ENCODE measurements around the gene PAPPA. TPM values are rescaled to one million over a fixed set of nuclear protein-coding genes. Genes with fewer than 3 reads are reported as not detected.

Gene PAPPA
- total RNA-seq, 1 experiment from 2014 or later, result 0.17 TPM

DNA sequence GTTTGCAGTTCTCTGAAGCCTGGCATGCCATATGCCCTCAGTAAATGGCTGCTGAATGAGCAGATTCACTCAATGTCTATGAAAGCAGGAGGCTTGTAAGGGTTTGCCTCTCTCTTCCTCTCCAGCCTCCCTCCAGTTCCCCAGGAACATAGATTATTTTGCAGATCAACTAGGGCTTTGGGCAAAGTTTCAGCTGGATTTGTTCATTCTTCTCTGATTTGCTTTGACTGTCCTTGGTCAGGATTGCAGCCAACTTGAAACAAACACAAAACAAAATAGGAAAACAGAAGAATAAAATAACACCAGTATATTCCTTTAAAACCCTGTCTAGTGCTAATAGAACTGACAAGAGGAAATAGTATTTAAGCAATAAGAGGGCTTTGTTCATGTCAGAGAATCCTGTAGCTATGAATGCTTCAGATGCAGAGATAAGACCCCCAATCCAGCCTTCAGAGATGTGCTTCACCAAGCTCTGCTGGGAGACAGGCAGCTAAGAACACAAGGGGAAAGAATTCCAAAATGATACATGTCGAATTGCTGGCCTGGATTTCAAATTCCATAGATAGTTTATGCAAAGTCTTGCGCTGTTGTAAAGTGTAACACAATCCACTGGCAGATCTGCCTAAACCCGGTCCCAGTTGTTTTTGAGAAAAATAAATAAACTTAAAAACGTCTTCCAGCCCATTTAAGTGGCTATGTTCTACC is 174.3 kb downstream of the PAPPA start:
- no CpG with 5 or more reads among the region's 4 CpGs for WGBS (ENCODE audit: extremely low coverage, insufficient read length, low lambda C conversion rate)
- Histone ChIP-seq H4K8ac (replicated peaks; ENCODE audit: insufficient read length, low read depth, low read length) (no peak overlapping the region), H3K79me1 (ENCODE audit: insufficient read depth, low read depth, low read length, poor library complexity, severe bottlenecking) (no peaks in the 10 kb centered on the region), H2BK15ac (ENCODE audit: low read depth, low read length) (no peak overlapping the region), H2BK120ac (ENCODE audit: low read depth, low read length, poor library complexity, severe bottlenecking) (no peak overlapping the region), H3K9ac (ENCODE audit: extremely low read depth, insufficient read length, low read length) (no peak overlapping the region), H4K20me1 (ENCODE audit: control insufficient read depth, insufficient read depth, insufficient read length) (no peaks in the 10 kb centered on the region), H3K23me2 (ENCODE audit: insufficient read length, low read depth, low read length, poor library complexity, severe bottlenecking) (no peaks in the 10 kb centered on the region), H4K5ac (ENCODE audit: insufficient read length, low read depth, low read length) (no peak overlapping the region), H2BK5ac (ENCODE audit: insufficient read length, low read length) (no peak overlapping the region), H3K23ac (ENCODE audit: insufficient read length, low read depth, low read length) (no peak overlapping the region), H3K14ac (ENCODE audit: insufficient read depth, low read length) (no peak overlapping the region), H3K4me2 (ENCODE audit: insufficient read depth, insufficient read length, low read length) (no peak overlapping the region), H3K4me1 (ENCODE audit: insufficient read depth, low read length) (no peaks in the 10 kb centered on the region; the same call in 1 of the 2 replicates), H3K4ac (ENCODE audit: low read depth, low read length) (no peak overlapping the region), H3T11ph (ENCODE audit: low read length) (no peak overlapping the region), H3K18ac (ENCODE audit: insufficient read length, low read depth, low read length) (no peak overlapping the region), H4K91ac (ENCODE audit: insufficient read length, low read depth, low read length) (no peak overlapping the region), H3K9me3 (ENCODE audit: control insufficient read depth, low read depth, low read length) (no peaks in the 10 kb centered on the region), H3K56ac (ENCODE audit: insufficient read length, low read depth, low read length) (no peak overlapping the region), H2BK20ac (ENCODE audit: low read depth, low read length, poor library complexity, severe bottlenecking) (no peak overlapping the region), H3K27ac (ENCODE audit: insufficient read length, low read depth, low read length) (no peak overlapping the region), H2AFZ (ENCODE audit: low read length) (no peak overlapping the region), H2BK12ac (ENCODE audit: insufficient read length, low read depth, low read length) (no peak overlapping the region), H2AK5ac (ENCODE audit: insufficient read length, low read length) (no peak overlapping the region), H3K79me2 (ENCODE audit: insufficient read depth, low read length) (no peaks in the 10 kb centered on the region), H3K27me3 (ENCODE audit: insufficient read depth, low read length) (peaks cover 10% of the 10 kb centered on the region; the same call in 1 of the 2 replicates)
- Mint-ChIP-seq H3K27me3 (ENCODE audit: low read depth) (peaks cover 28% of the 10 kb centered on the region), H3K4me1 (peaks cover 38 to 45% of the 10 kb centered on the region in 2 experiments), H3K9me3 (peaks cover 0 to 3% of the 10 kb centered on the region in 2 experiments; a peak in 3 of 5 replicates), H3K4me3 (no peak overlapping the region), H3K36me3 (ENCODE audit: insufficient read depth in 1 of 3, low read depth in 3 of 3) (no peaks in the 10 kb centered on the region), H3K27ac (no peak overlapping the region)
- TF ChIP-seq, protein P1, sequence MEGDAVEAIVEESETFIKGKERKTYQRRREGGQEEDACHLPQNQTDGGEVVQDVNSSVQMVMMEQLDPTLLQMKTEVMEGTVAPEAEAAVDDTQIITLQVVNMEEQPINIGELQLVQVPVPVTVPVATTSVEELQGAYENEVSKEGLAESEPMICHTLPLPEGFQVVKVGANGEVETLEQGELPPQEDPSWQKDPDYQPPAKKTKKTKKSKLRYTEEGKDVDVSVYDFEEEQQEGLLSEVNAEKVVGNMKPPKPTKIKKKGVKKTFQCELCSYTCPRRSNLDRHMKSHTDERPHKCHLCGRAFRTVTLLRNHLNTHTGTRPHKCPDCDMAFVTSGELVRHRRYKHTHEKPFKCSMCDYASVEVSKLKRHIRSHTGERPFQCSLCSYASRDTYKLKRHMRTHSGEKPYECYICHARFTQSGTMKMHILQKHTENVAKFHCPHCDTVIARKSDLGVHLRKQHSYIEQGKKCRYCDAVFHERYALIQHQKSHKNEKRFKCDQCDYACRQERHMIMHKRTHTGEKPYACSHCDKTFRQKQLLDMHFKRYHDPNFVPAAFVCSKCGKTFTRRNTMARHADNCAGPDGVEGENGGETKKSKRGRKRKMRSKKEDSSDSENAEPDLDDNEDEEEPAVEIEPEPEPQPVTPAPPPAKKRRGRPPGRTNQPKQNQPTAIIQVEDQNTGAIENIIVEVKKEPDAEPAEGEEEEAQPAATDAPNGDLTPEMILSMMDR (conservative IDR thresholded peaks at IDR 0.05), result no peak
- DNase-seq, result no peak

All from H9 (cell line).